H1 (cell line): Measurements from ENCODE around the gene MRPS35. TPM values are rescaled to one million over a fixed set of nuclear protein-coding genes. Genes with fewer than 3 reads are reported as not detected.

ENCODE experiments used
- CBX5 ChIP-seq: fragments of 300-800, 300-1000 bp; sonication (generic); IDR thresholded peaks from 2 replicates; pipeline ENCODE4 v1.7.1; 2016; ENCODE audit warnings: antibody characterized with exemption, low read length, low read depth
- CHD7 ChIP-seq: fragments of 300-600 bp; sonication (generic); IDR thresholded peaks from 2 replicates; pipeline ENCODE4 v1.7.1; 2012; ENCODE audit warnings: low read length, moderate library complexity, mild to moderate bottlenecking, inconsistent platforms; ENCODE audit not compliant: insufficient replicate concordance
- EGR1 ChIP-seq: IDR thresholded peaks from 2 replicates; pipeline ENCODE4 v1.6.1; 2011; ENCODE audit warnings: low read depth, low read length, borderline replicate concordance
- JUN ChIP-seq: IDR thresholded peaks from 2 replicates; pipeline ENCODE4 v1.6.1; 2011; ENCODE audit warnings: low read depth, mild to moderate bottlenecking, improper control_type of control experiment, low read length
- KDM1A ChIP-seq: fragments of 200-600, 300-600 bp; sonication (generic); IDR thresholded peaks from 2 replicates; pipeline ENCODE4 v1.7.1; 2016; ENCODE audit warnings: mild to moderate bottlenecking, low read length, borderline replicate concordance
- SAP30 ChIP-seq: fragments of 300-600 bp; sonication (generic); IDR thresholded peaks from 2 replicates; pipeline ENCODE4 v1.7.1; 2012; ENCODE audit warnings: low read length, moderate library complexity, mild to moderate bottlenecking, inconsistent platforms; ENCODE audit not compliant: insufficient read depth, insufficient replicate concordance
- TAF7 ChIP-seq: optimal IDR thresholded peaks from 2 replicates; pipeline ENCODE3; 2011; ENCODE audit warnings: low read depth, mild to moderate bottlenecking, inconsistent platforms, low read length, moderate library complexity, borderline replicate concordance
- YY1 ChIP-seq: IDR thresholded peaks from 2 replicates; pipeline ENCODE4 v1.6.1; 2011; ENCODE audit warnings: low read depth, mild to moderate bottlenecking, low read length
- polyA plus RNA-seq, 7 experiments: library from polyadenylated mRNA; depleted of rRNA in 3 of 7; stranded (reverse) in 5 of 7; unstranded in 2 of 7; fragments of >200 nt in 5 of 7; fragments of 200-250 nt in 2 of 7; gene quantifications; 1 replicate in 5 of 7; 2 replicates in 1 of 7; 4 replicates in 1 of 7; pipeline versions ENCODE4 v1.2.1 to v1.2.3, GENCODE V29; 2011 to 2013; ENCODE audit warnings: missing spikeins in 2 of 7, mixed read lengths in 2 of 7
- total RNA-seq: library from RNA; stranded (reverse); fragmentation: NEBNext Ultra II Directional; extraction: Animal tissue kit (Norgen Biotek cat#: 25700); gene quantifications from 2 replicates; pipeline ENCODE4 v1.2.1, GENCODE V29; 2021

MRPS35 gene
- total and polyA plus RNA-seq, 2 of the 8 experiments (the other 6 are each of a cell fraction or from before 2014, with no cell fraction given) = 26.8 to 47.9 TPM

GRCh38 chr12:27769142-27769673 is 58.6 kb downstream of the MRPS35 start (continued):
- TF ChIP-seq CHD7 = no peak
- TF ChIP-seq JUN = no peak
- no peak for TF ChIP-seq CBX5
- no peak for TF ChIP-seq SAP30
- TF ChIP-seq YY1 = no peak
- TF ChIP-seq KDM1A = no peak
- TF ChIP-seq EGR1 = no peak
- TF ChIP-seq TAF7 = no peak
